Duodenal mucosa (tissue), 2 donors: ENCODE measurements around the gene DCAF6.

Source experiments
- H3K27ac ChIP-seq: one replicate; pipeline ENCODE4 v1.7.0; 2013; ENCODE audit warnings: low read depth, low read length
- H3K27me3 ChIP-seq, 2 donors: one replicate each; pipeline ENCODE4 v1.7.0; 2013; ENCODE audit warnings: low read length in 2 of 2, control low read depth in 1 of 2; ENCODE audit not compliant: insufficient read depth in 2 of 2, control insufficient read depth in 1 of 2
- H3K36me3 ChIP-seq, 2 donors: one replicate each; pipeline ENCODE4 v1.7.0; 2013; ENCODE audit warnings: low read length in 2 of 2, control low read depth in 1 of 2; ENCODE audit not compliant: insufficient read depth in 2 of 2, control insufficient read depth in 1 of 2
- H3K4me1 ChIP-seq, 2 donors: one replicate each; pipeline ENCODE4 v1.7.0; 2013; ENCODE audit warnings: low read length in 2 of 2, control low read depth in 1 of 2; ENCODE audit not compliant: insufficient read depth in 2 of 2, control insufficient read depth in 1 of 2
- H3K4me3 ChIP-seq, 2 donors: one replicate each; pipeline ENCODE4 v1.7.0; 2013; ENCODE audit warnings: low read length in 2 of 2, low read depth in 1 of 2
- H3K9ac ChIP-seq, 2 donors: one replicate each; pipeline ENCODE4 v1.7.0; 2013; ENCODE audit warnings: low read length in 2 of 2, low read depth in 1 of 2
- H3K9me3 ChIP-seq, 2 donors: one replicate each; pipeline ENCODE4 v1.7.0; 2013; ENCODE audit warnings: low read length in 2 of 2, control low read depth in 1 of 2; ENCODE audit not compliant: control insufficient read depth in 1 of 2

DCAF6 gene

GRCh38 chr1:168105846-168106245, 169.4 kb downstream of the DCAF6 start:
- Histone ChIP-seq H3K27me3 (no peaks in the 10 kb centered on the region), H3K9ac (no peak overlapping the region), H3K4me3 (no peak overlapping the region), H3K36me3 (no peaks in the 10 kb centered on the region), H3K9me3 (no peaks in the 10 kb centered on the region), H3K4me1 (no peaks in the 10 kb centered on the region), H3K27ac (no peak overlapping the region)

DNA sequence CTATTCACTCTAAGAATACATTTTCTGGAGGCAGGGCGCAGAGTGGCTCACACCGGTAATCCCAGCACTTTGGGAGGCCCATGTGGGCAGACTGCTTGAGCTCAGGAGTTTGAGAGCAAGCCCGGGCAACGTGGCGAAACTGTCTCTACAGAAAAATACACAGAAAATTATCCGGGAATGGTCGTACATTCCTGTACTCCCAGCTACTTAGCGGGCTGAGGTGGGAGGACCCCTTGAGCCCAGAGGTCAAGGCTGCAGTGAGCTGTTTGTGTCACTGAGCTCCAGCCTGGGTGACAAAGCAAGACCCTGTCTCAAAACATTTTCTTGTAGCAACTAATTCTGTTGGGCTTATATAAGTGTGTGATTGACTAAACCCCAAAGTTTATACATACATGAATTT, 169.8 kb downstream of the DCAF6 start:
- H3K9me3 ChIP-seq: no peaks in the 10 kb centered on the region
- H3K36me3 ChIP-seq: no peaks in the 10 kb centered on the region
- no peaks in the 10 kb centered on the region for H3K4me1 ChIP-seq
- no peak overlapping the region for H3K9ac ChIP-seq
- H3K4me3 ChIP-seq: no peak overlapping the region
- H3K27ac ChIP-seq: no peak overlapping the region
- H3K27me3 ChIP-seq: no peaks in the 10 kb centered on the region

DNA sequence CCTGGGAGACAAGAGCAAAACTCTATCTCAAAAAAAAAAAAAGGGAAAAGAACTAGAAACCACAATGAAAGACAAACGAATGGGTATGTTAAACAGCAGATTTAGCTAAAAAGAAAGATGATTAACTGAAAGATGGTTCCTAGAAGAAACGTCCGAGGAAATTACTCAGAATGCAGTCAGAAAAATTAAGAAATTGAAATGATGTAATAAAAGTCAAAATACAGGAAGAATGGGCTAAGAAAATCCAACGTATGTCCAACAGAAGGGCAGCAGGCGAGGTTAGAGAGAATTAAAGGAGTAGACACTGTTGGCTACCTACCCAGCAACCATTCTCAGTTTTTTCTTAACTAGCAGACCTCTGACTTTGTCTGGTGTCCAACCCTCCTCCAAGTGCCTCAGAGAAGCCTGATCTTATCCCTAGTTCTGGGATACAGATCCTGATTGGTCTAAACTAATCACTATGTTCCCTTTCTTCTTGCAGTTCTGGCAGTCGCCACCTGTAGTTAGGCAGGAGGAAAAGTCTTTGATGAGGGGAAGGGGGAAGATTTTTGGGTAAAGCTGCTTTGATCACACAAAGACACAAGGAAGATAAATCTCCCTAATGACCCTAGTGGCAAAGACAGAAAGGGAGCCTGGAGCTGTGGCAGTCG, 174.5 kb downstream of the DCAF6 start:
- Histone ChIP-seq H3K27me3 (no peaks in the 10 kb centered on the region), H3K9me3 (no peaks in the 10 kb centered on the region), H3K4me3 (no peak overlapping the region), H3K9ac (no peak overlapping the region), H3K36me3 (no peaks in the 10 kb centered on the region), H3K4me1 (peaks cover 3 to 4% of the 10 kb centered on the region in 2 donors), H3K27ac (no peak overlapping the region)

DNA sequence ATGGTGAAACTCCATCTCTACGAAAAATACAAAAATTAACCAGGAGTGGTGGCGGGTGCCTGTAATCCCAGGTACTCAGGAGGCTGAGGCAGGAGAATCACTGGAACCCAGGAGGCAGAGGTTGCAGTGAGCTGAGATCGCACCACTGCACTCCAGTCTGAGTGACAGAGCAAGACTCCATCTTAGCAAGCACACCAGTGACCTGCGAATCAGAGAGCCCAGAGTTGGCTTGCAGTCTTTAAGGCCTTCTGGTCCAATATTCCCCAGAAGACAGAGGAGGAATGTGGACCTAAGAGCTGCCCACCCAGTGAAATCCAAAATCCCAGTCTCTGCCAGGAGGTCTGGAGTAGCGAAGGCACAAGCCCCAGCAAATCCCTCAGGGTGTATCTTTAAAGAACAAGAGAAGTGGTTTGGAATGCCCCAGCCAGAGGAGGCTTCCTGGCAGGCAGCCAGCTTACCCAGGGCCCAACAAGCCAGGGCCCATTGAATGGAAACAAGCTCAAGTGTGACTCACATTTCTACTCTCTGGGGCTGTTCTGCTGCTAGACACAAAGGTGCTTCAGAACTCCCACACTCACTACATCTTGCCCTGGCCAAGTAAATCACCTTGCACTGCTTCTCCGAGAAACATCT, 176.3 kb downstream of the DCAF6 start:
- H3K27me3 ChIP-seq: no peaks in the 10 kb centered on the region
- no peaks in the 10 kb centered on the region for H3K9me3 ChIP-seq
- no peaks in the 10 kb centered on the region for H3K36me3 ChIP-seq
- H3K27ac ChIP-seq: no peak overlapping the region
- peaks cover 11 to 17% of the 10 kb centered on the region in 2 donors for H3K4me1 ChIP-seq
- no peak overlapping the region for H3K4me3 ChIP-seq
- no peak overlapping the region for H3K9ac ChIP-seq

DNA sequence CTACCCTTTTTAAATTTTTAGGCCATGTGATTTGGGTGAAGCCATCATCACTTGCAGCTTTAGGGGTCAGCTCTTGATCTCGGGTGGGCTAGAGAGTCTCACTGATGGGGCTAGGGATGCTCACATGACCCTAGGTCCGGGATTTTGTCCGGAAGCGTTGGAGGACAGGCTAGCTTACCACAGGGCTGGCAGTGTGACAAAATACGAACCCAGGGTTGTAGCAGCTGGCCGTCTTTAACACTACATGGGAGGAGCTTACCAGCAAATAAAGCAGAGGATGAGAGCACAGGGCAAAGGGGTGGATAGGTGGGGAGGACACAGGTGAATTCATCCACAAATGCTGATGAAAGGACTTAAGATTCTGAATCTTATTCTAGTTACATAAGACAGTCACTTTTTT, 178.4 kb downstream of the DCAF6 start:
- H3K9me3 ChIP-seq: no peaks in the 10 kb centered on the region
- peaks cover 11 to 17% of the 10 kb centered on the region in 2 donors for H3K4me1 ChIP-seq
- no peaks in the 10 kb centered on the region for H3K27me3 ChIP-seq
- H3K27ac ChIP-seq: no peak overlapping the region
- H3K4me3 ChIP-seq: no peak overlapping the region
- H3K9ac ChIP-seq: no peak overlapping the region
- H3K36me3 ChIP-seq: no peaks in the 10 kb centered on the region

DNA sequence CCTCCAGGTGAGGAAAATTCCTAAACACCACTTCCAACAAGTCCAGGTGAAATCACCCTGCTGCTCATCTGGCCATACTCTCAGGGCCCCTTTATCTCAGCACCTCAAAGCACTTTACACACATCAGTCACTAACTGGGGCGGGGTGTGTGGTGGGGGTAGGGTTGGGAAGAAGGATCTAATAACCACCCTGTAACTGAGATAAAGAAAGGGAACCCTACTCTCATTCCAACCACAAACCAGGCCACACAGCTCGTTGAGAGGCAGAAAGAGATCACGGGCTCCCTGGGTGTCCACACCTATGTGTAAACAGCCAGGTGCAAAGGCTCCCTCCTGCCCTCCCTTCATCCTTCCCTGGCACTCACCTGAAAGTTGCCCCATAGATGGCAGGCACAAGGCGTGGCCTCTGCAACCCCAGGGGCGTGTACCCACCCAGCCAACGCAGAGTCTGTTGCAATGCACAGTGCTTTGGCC, 179.9 kb downstream of the DCAF6 start:
- H3K36me3 ChIP-seq: no peaks in the 10 kb centered on the region
- no peaks in the 10 kb centered on the region for H3K9me3 ChIP-seq
- H3K4me1 ChIP-seq: peaks cover 11 to 17% of the 10 kb centered on the region in 2 donors
- H3K4me3 ChIP-seq: no peak overlapping the region
- H3K9ac ChIP-seq: no peak overlapping the region
- no peaks in the 10 kb centered on the region for H3K27me3 ChIP-seq
- no peak overlapping the region for H3K27ac ChIP-seq

- Histone ChIP-seq H3K4me1 (peaks cover 11 to 16% of the 10 kb centered on the region in 2 donors), H3K9ac (no peak overlapping the region), H3K4me3 (no peak overlapping the region), H3K36me3 (no peaks in the 10 kb centered on the region), H3K27me3 (no peaks in the 10 kb centered on the region), H3K9me3 (no peaks in the 10 kb centered on the region), H3K27ac (no peak overlapping the region)
Observed at GRCh38 chr1:168119750-168120149, 183.3 kb downstream of the DCAF6 start.

GRCh38 chr1:168121401-168122011, 185.0 kb downstream of the DCAF6 start:
- Histone ChIP-seq H3K9me3 (no peaks in the 10 kb centered on the region), H3K9ac (no peak overlapping the region), H3K27me3 (no peaks in the 10 kb centered on the region), H3K36me3 (no peaks in the 10 kb centered on the region), H3K27ac (no peak overlapping the region), H3K4me3 (no peak overlapping the region), H3K4me1 (peaks cover 6 to 9% of the 10 kb centered on the region in 2 donors)

DNA sequence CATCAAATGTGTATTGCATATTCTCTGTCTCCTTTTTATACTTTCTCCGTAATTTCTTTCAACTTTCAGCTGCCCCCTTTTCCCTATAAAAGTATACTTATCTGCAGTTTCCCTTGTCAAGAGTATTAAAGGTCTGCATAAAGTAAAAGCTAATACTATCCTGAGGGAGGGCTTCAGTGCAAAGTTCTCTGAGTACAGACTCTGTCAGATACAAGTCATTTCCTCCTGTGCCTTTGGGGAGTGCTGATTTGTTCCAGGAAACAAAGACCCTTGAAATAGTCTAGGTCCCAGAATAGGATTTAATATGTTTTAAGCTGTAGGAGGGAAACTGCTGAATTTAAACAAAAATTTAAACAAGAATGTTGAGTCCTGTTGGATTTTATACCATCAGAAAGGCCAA, 188.6 kb downstream of the DCAF6 start:
- no peaks in the 10 kb centered on the region for H3K9me3 ChIP-seq
- no peaks in the 10 kb centered on the region for H3K27me3 ChIP-seq
- H3K4me1 ChIP-seq: no peaks in the 10 kb centered on the region
- H3K27ac ChIP-seq: no peak overlapping the region
- H3K36me3 ChIP-seq: no peaks in the 10 kb centered on the region
- H3K4me3 ChIP-seq: no peak overlapping the region
- H3K9ac ChIP-seq: no peak overlapping the region
